ENCODE data around the gene ADAMTSL2.

ADAMTSL2 gene

GRCh38 chr9:133499892-133500270, 34.6 kb upstream of the ADAMTSL2 start:
- DNase-seq (ENCODE audit: low spot score), result no peak

DNA sequence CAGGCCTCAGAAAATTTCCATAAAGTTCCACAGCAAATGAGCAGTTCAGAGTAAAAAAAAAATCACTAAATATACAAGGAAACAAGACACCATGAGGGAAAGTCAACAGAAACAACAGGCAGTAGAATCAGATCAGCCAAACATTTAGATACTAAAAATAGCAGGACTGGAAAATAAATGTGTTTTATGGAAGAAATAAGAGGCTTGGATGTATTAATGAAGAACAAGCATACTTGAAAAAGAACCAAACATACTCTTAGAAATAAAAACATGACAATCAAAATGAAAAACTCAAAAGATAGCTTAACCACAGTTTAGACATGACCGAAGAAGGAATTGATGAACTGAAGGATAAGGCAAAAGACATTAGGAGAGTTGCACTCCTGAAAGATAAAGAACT, 32.4 kb upstream of the ADAMTSL2 start:
- no peak for DNase-seq (ENCODE audit: low spot score)

GRCh38 chr9:133505186-133505830, 29.2 kb upstream of the ADAMTSL2 start:
- DNase-seq (ENCODE audit: low spot score), result no peak

DNA sequence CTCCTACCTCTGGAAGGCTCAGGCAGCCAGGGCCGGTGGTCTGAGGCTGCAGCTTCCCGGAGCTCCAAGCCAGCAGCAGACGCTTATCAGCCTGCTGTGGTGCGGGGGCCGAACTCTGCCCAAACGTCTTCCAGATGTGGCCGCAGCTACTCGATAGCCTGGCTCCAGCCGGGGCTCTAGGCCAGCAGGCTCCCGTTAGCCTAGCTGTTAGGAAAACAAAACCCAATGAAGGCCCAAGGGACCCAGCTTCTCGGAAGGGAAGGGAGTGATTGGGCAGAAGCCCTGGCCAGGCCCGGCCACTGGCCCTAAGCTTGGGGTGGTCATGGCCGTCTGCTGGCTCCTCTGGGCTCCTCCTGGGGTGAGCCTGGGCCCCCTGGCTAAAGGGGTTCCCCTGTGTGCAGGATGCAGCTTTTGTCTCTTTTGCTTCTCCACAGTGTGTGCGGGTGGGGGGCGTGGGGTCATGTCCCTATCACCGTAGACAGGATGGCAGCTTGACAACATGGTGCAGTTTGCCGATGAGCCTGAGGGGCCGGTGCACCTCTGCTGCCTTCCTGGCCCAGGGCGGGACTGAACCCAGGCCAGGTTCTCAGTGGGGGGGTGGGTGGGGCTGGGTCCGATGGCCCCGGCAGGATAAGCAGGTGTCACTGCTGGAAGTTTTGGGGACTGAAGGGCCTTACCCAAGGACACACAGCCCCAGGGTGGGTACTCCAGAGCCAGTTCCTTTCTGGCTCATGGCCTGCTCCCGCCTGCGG, 28.4 kb upstream of the ADAMTSL2 start:
- DNase-seq (ENCODE audit: low spot score), result no peak

- DNase-seq (ENCODE audit: low spot score), result no peak
Observed at GRCh38 chr9:133506653-133507038, 27.9 kb upstream of the ADAMTSL2 start.

DNA sequence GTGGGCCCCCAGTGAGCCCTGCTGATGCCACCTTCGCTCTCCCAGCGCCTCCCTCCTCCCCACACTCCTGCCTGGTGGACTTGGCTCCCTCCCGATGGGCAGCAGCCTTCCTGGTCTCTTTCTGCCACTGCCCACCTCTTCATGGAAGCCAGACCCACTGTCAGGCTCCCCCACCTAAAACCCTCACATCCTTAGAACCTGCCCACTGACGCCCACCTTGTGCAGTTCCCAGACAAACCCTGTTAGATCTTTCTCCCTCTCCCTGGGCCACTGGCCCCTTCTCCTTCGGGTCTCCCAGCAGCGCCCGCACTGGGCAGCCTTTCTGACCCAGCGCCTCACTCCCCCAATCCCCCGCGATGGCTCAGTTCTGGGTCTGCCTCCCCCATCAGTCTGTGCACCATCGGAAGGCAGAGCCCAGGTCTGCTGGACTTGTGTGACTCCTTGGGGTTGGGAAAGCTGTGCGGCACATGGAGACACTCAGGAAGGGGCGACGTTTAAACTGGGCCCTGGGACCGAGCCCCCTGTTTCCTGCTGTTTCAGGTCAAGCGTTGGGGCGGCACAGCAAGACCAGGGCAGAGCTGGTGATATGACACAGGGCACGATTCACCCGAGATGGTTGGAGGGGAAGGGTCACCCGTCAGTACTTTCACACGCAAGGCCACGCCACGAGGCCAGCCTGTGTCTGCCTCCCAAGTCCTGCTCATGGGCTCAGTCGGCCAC, 27.1 kb upstream of the ADAMTSL2 start:
- DNase-seq (ENCODE audit: low spot score), result no peak

DNA sequence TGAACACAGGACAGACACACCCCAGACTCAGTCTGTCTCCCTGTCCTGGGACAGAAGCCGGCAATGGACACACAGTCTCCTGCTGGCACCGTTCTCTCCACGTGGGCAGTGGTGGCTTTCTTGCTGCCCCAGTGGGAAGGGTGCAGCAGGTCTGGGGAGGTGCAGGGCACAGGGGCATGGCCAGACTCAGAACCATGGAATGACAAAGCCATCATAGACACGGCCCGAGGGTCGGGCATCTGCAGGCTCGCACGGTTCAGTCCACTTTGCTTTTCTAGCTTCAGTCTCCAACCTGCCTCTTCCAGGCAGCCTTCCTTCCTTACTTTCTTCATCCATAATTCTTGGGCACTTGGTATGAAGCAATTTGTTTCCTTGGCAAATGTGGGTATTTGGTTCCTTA, 26.5 kb upstream of the ADAMTSL2 start:
- DNase-seq (ENCODE audit: low spot score), result no peak

- no peak for DNase-seq (ENCODE audit: low spot score)
Observed at GRCh38 chr9:133509179-133510083, 25.1 kb upstream of the ADAMTSL2 start.

- DNase-seq (ENCODE audit: low spot score), result no peak
Observed at GRCh38 chr9:133510926-133511505, 23.5 kb upstream of the ADAMTSL2 start.

DNA sequence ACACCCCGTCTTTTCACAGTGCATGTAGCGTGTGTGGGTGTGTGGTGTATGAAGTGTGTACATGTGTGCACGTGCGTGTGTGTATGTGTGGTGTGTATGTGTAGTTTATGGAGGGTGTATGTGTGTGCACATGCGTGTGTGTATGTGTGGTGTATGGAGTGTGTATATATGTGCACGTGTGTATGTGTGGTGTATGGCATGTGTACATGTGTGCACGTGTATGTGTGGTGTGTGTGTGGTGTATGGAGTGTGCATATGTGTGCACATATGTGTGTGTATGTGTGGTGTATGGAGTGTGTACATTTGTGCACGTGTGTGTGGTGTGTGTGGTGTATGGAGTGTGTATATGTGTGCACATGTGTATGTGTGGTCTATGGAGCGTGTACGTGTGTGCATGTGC, 22.9 kb upstream of the ADAMTSL2 start:
- no peak for DNase-seq (ENCODE audit: low spot score)

GRCh38 chr9:133512253-133513213, 22.0 kb upstream of the ADAMTSL2 start:
- no peak for DNase-seq (ENCODE audit: low spot score)

DNA sequence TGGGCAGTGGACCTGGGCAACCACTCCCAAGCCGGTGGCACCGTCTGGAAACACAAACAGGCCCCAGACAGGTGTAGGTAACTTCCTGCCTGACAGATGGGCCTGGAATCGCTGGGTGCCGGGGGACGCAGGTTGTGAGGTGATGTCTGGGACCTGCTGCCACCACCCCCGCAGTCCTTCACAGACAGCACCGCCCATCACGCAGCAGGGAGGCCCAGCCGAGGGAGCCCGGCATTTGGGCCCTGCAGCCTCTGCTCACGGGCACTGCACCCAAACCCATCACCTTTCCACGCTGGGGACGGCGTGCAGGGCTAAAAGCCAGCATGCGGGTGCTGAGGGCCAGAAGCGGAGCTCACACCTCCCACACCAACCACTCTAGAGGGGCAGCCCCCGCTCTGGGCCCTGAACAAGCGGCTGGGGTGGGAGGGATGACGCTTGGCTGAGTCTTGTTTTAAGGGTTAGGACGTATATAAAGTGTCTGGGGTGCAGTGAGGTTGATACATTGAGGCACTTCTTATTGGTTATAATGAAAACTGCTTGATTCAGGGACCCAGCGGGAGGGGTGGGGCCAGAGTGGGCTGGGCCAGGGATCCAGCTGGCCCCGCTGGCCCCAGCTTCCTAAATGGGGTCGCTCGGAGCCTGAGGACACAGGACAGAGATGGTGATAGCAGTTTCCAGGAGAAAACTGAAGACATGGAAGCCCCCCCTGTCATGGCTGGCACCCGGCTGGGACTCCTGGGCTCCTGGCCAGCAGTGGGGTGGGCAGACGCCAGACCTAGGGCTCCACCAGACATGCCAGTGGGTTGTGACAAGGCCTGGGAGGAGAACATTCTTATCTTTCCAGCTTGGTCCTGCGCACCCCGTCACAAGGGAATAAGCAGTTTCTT, 21.0 kb upstream of the ADAMTSL2 start:
- DNase-seq (ENCODE audit: low spot score), result no peak

DNA sequence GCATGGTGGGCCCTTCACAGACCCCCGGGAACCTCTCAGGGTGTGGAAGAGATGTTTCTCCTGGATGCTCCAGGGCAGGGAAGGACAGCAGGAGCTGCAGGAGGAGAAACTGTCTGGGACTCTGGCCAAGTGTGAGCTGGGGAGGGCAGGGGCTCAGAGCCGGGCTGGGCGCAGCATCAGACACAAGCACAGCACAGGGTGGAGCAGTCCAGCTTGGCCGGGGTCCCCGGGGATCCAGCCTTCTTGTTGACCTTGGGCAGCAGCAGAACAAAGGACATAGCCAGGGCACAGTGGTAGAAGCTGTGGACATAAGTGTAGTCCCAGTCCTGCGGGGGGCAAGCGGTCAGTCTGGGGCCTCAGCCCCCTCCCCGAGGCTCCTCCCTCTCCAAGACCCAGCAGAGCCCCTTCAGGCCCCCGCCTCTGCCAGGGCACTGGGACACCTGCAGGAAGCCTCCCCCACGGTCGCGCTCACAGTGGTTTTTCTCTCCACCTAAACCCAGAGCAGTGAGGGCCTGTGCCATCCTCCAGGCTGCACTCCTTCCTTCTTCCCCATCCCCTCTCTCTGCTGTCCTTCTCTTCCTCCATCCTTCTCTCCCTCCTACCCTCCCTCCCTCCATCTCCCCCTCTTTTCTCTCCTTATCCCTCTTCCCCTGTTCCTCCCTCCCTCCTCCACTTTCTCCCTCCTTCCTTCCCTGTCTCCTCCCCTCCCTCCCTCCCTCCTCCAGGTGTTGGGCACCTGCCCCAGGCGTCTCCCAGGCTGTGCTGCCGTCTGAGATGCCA, 19.9 kb upstream of the ADAMTSL2 start:
- DNase-seq (ENCODE audit: low spot score), result no peak

- DNase-seq (ENCODE audit: low spot score), result no peak
Observed at GRCh38 chr9:133515240-133515610, 19.3 kb upstream of the ADAMTSL2 start.

- DNase-seq (ENCODE audit: low spot score), result no peak
Observed at GRCh38 chr9:133515615-133516255, 18.8 kb upstream of the ADAMTSL2 start.

DNA sequence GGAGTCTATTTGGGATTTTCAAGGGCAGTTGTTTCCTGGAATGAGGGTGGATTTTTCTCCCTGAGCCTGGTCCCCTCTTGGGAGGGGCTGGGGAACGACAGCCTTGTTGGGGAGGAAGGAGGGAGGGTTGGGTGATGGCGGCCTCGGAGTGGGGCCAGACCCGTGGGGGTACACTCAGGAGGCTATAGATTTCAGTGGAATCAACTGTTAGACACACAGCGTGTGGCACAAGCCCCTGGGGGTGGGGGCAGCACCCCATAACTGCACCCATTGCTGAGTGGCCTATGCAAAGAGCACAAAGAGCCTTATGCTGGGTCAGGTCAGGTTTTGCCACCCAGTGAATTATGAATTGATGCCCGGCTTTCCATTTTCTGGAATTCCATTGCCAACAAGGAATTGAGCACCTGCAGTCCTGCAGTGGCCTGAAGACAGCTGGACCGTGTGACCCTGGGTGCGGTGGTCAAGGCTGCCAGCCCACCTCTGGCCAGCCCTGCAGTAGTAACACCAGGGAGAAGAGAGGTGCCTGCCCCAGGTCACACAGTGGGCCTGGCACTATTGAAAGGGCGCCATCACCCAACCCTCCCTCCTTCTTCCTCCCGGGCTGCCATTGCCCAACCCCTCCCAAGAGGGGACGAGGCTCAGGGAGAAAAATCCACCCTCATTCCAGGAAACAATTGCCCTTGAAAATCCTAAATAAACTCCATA, 18.1 kb upstream of the ADAMTSL2 start:
- no peak for DNase-seq (ENCODE audit: low spot score)

GRCh38 chr9:133516961-133517350, 17.5 kb upstream of the ADAMTSL2 start:
- DNase-seq (ENCODE audit: low spot score), result no peak

DNA sequence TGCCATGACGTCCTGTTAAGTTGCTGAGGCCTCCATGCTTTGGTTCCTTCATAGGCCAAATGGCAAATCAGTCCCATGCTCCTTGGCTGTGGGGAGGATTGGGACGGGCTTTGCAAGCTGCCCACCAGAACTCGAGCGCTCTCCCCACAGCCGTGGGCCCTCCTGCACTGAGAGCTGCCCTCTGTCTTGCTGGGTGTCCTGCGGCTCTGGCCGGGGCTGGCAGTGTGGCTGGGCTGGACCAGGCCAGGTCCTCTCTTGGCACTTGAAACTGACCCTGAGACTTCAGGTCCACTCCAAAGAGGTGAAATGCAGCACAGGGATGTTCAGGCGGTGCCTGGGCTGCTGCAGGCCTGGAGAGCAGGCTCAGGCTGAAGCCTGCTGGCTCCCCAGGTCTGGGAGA, 16.8 kb upstream of the ADAMTSL2 start:
- DNase-seq (ENCODE audit: low spot score), result no peak

Measured in D341Med (cell line).